Measurements from ENCODE around the gene KIAA0825. TPM values are rescaled to one million over a fixed set of nuclear protein-coding genes. Genes with fewer than 3 reads are reported as not detected.

Gene KIAA0825
- total and polyA plus RNA-seq, 2 of the 8 experiments (the other 6 are each of a cell fraction or from before 2014, with no cell fraction given): 0.60 to 1.0 TPM

DNA sequence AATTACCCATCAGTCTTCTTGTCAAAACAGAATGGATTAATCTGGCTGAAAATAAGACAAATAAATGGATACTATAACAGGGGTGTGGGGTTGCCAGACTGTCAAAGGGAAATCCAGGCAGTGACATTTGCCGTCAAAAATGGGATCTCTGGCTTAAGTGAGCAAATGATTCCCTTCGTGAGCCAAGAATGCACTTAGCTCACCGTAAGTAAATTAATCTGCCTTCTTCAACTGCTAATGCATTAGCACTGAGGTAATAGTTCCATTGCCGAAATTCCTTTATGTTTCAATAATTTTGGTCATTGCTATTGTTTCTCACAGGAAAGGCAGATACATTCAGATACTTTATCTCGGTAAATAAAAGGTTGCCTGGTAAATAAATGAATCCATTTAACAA lies 377.8 kb downstream of the KIAA0825 start:
- no peak overlapping the region for H3K27ac ChIP-seq (ENCODE audit: low read depth, low read length)

More for the DNA sequence above, 377.8 kb downstream of the KIAA0825 start:
- Histone ChIP-seq H4K20me1 (replicated peaks in 1 of 2; ENCODE audit: control insufficient read depth in 1 of 2, insufficient read depth in 2 of 2, low read length in 2 of 2) (peaks cover 0 to 1% of the 10 kb centered on the region in 2 experiments), H3K23me2 (ENCODE audit: low read depth, low read length) (no peaks in the 10 kb centered on the region; the same call in 1 of the 2 replicates), H2BK5ac (ENCODE audit: low read depth, low read length) (no peak overlapping the region), H4K8ac (ENCODE audit: extremely low read depth, insufficient read depth, low read length) (no peak overlapping the region), H3K4me1 (replicated peaks in 1 of 4; ENCODE audit: control insufficient read depth in 3 of 4, insufficient read depth in 4 of 4, low read length in 3 of 4) (peaks cover 0 to 5% (median 0%) of the 10 kb centered on the region in 4 experiments; a peak in 1 of 7 replicates), H3K79me1 (ENCODE audit: low read depth, low read length) (no peaks in the 10 kb centered on the region; the same call in 1 of the 2 replicates), H2BK120ac (replicated peaks; ENCODE audit: low read depth, low read length) (no peak overlapping the region), H3K9me3 (ENCODE audit: insufficient read depth in 2 of 2, low read depth in 1 of 2, low read length in 1 of 2) (peaks cover 2 to 3% of the 10 kb centered on the region in 2 experiments; a peak in 1 of 4 replicates), H4K91ac (replicated peaks; ENCODE audit: insufficient read length, low read length) (no peak overlapping the region), H3K4ac (replicated peaks; ENCODE audit: insufficient read length, low read depth, low read length) (no peak overlapping the region), H2BK15ac (ENCODE audit: low read length) (no peak overlapping the region), H3K36me3 (ENCODE audit: control insufficient read depth in 2 of 4, insufficient read depth in 4 of 4, low read length in 3 of 4) (peaks cover 0 to 14% (median 5%) of the 10 kb centered on the region in 4 experiments; a peak in 4 of 8 replicates), H3K79me2 (ENCODE audit: control insufficient read depth in 1 of 2, insufficient read depth in 2 of 2, low read length in 2 of 2) (0 out of 4 replicates have a peak, but pooled peaks cover 0 to 3% of the 10 kb centered on the region in 2 experiments), H3K4me3 (ENCODE audit: extremely low read depth in 1 of 4, insufficient read depth in 2 of 4, low read depth in 3 of 4, low read length in 4 of 4) (no peak overlapping the region), H2BK20ac (ENCODE audit: low read length) (no peak overlapping the region), H2AK5ac (ENCODE audit: low read depth, low read length) (no peak overlapping the region), H3K4me2 (ENCODE audit: insufficient read depth in 1 of 2, low read depth in 2 of 2, low read length in 2 of 2) (no peak overlapping the region), H4K5ac (ENCODE audit: insufficient read length, low read depth, low read length) (no peak overlapping the region), H2BK12ac (ENCODE audit: low read depth, low read length) (no peak overlapping the region), H3K18ac (ENCODE audit: extremely low read depth, low read length) (no peak overlapping the region), H2AFZ (ENCODE audit: low read length) (no peak overlapping the region), H3K23ac (ENCODE audit: insufficient read length) (no peak overlapping the region), H3K14ac (ENCODE audit: insufficient read length) (no peak overlapping the region), H3K9ac (replicated peaks in 1 of 4; ENCODE audit: extremely low read depth in 1 of 4, low read depth in 3 of 4, low read length in 3 of 4) (no peak overlapping the region), H3K27me3 (replicated peaks in 1 of 4; ENCODE audit: control insufficient read depth in 3 of 4, extremely low read depth in 1 of 4, insufficient read depth in 3 of 4, low read length in 3 of 4) (no peaks in the 10 kb centered on the region), H3K56ac (replicated peaks; ENCODE audit: insufficient read length, low read depth, low read length) (no peak overlapping the region)
- TF ChIP-seq SUZ12 (IDR thresholded peaks at IDR 0.05; ENCODE audit: low read length) (no peak), BCL11A (IDR thresholded peaks at IDR 0.05; ENCODE audit: low read depth in 2 of 2, low read length in 2 of 2) (no peak), BRCA1 (IDR thresholded peaks at IDR 0.05; ENCODE audit: low read depth, low read length) (no peak), PHF8 (conservative IDR thresholded peaks at IDR 0.05; ENCODE audit: low read depth, low read length) (no peak), EP300 (IDR thresholded peaks at IDR 0.05; ENCODE audit: borderline replicate concordance in 1 of 2, low read depth in 2 of 2, low read length in 2 of 2) (no peak)
- TF ChIP-seq, protein P1, sequence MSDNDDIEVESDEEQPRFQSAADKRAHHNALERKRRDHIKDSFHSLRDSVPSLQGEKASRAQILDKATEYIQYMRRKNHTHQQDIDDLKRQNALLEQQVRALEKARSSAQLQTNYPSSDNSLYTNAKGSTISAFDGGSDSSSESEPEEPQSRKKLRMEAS (IDR thresholded peaks at IDR 0.05): no peak
- CTCF ChIA-PET (ENCODE audit: partially characterized antibody): no interaction called here
- POLR2A ChIA-PET (ENCODE audit: partially characterized antibody): no interaction called here
- WGBS, 2 experiments (ENCODE audit: extremely low coverage in 1 of 2, insufficient coverage in 1 of 2, insufficient read length in 1 of 2, insufficient replicate concordance in 2 of 2, low coverage in 1 of 2, low lambda C conversion rate in 2 of 2, missing lambda C conversion rate in 1 of 2): 92% methylated on average over 5 of the region's 5 CpGs; no CpG with 5 or more reads in 1 of the 2 experiments
- FAIRE-seq (no peak), DNase-seq (ENCODE audit: low read depth in 1 of 2, low spot score in 2 of 2) (no peak)
